B cell (primary cell): ENCODE data around the gene PAN2. TPM values are rescaled to one million over a fixed set of nuclear protein-coding genes. Genes with fewer than 3 reads are reported as not detected.
A peak's percentile ranks its signal among the peaks of the same experiment; 100 is the strongest.

ENCODE experiments used
- ATAC-seq: fragments of 200-7000 bp; cut with Tn5 transposase; one replicate; pipeline ENCODE4 v1.10.0; 2021; ENCODE audit warnings: low read depth, mild to moderate bottlenecking, moderate number of reproducible peaks, moderate library complexity
- CTCF ChIA-PET: fragments of 350-600 bp; sonication (Branson Sonifier 250); formaldehyde crosslinking; loops from one replicate; lab custom pipeline; 2021; ENCODE audit warnings: antibody characterized with exemption, inconsistent platforms; lab: Charles Lee
- POLR2A ChIA-PET: fragments of 350-600 bp; sonication (Branson Sonifier 250); formaldehyde crosslinking; loops from one replicate; lab custom pipeline; 2021; ENCODE audit warnings: antibody characterized with exemption; lab: Charles Lee
- DNase-seq: peaks from one replicate; pipeline ENCODE4 v3.0.0; 2013
- H2AFZ ChIP-seq: 2 replicates; pipeline ENCODE4 v1.6.1; 2012; ENCODE audit warnings: mild to moderate bottlenecking, low read depth, low read length; ENCODE audit not compliant: insufficient read depth, poor library complexity, severe bottlenecking
- H3K27ac ChIP-seq, 2 donors: 1 replicate in 1 of 2; 2 replicates in 1 of 2; pipeline ENCODE4 v1.5.1; 2012 to 2013; ENCODE audit warnings: low read length in 2 of 2, mild to moderate bottlenecking in 2 of 2, moderate library complexity in 1 of 2
- H3K27me3 ChIP-seq, 4 experiments: fragments of 200-600 bp in 1 of 4; sonication (generic) in 1 of 4; replicated peaks in 1 of 4; 1 replicate in 2 of 4; 2 replicates in 2 of 4; pipeline versions ENCODE4 v1.6.1 to v1.7.0; 2013 to 2016; ENCODE audit warnings: low read length in 3 of 4, mild to moderate bottlenecking in 2 of 4, mixed read lengths in 1 of 4, moderate library complexity in 1 of 4; ENCODE audit not compliant: insufficient read depth in 4 of 4, control insufficient read depth in 3 of 4; ENCODE audit errors: control extremely low read depth in 1 of 4
- H3K36me3 ChIP-seq, 2 experiments: replicated peaks in 1 of 2; 1 replicate in 1 of 2; 2 replicates in 1 of 2; pipeline versions ENCODE4 v1.6.1 to v1.7.1; 2013; ENCODE audit warnings: low read length in 1 of 2; ENCODE audit not compliant: insufficient read depth in 2 of 2, control insufficient read depth in 1 of 2; ENCODE audit errors: control extremely low read depth in 1 of 2, extremely low read depth in 1 of 2
- H3K4me1 ChIP-seq, 2 donors: fragments of 200-600 bp in 1 of 2; sonication (generic) in 1 of 2; 1 replicate in 1 of 2; 2 replicates in 1 of 2; pipeline versions ENCODE4 v1.5.1 to v1.6.1; 2013 to 2017; ENCODE audit warnings: low read length in 2 of 2; ENCODE audit not compliant: control insufficient read depth in 2 of 2, insufficient read depth in 2 of 2
- H3K4me2 ChIP-seq: replicated peaks from 2 replicates; pipeline ENCODE3; 2012; ENCODE audit warnings: mild to moderate bottlenecking, low read depth, low read length; ENCODE audit not compliant: poor library complexity, severe bottlenecking
- H3K4me3 ChIP-seq, 5 experiments: fragments of 200-600 bp in 1 of 5; sonication (generic) in 1 of 5; 1 replicate in 3 of 5; 2 replicates in 2 of 5; pipeline versions ENCODE4 v1.5.1 to v1.7.0; 2011 to 2016; ENCODE audit warnings: low read length in 4 of 5, mild to moderate bottlenecking in 4 of 5, low read depth in 2 of 5, control low read depth in 1 of 5, moderate library complexity in 1 of 5; ENCODE audit not compliant: insufficient read depth in 1 of 5; ENCODE audit errors: control extremely low read depth in 1 of 5, extremely low read depth in 1 of 5
- H3K79me2 ChIP-seq: fragments of 200-600 bp; sonication (generic); one replicate; pipeline ENCODE4 v1.6.0; 2016; ENCODE audit warnings: low read length; ENCODE audit not compliant: control insufficient read depth, insufficient read depth
- H3K9ac ChIP-seq: fragments of 200-600 bp; sonication (generic); 2 replicates; pipeline ENCODE4 v1.6.1; 2017; ENCODE audit warnings: mild to moderate bottlenecking, low read length, moderate library complexity
- H3K9me3 ChIP-seq, 3 donors: one replicate each; pipeline versions ENCODE4 v1.6.1 to v1.7.1; 2013; ENCODE audit warnings: low read length in 2 of 3; ENCODE audit not compliant: control insufficient read depth in 2 of 3, insufficient read depth in 1 of 3; ENCODE audit errors: control extremely low read depth in 1 of 3
- H4K20me1 ChIP-seq: 2 replicates; pipeline ENCODE4 v1.6.0; 2012; ENCODE audit warnings: mild to moderate bottlenecking, low read length; ENCODE audit not compliant: insufficient read depth, control insufficient read depth, poor library complexity, severe bottlenecking
- H3K27ac Mint-ChIP-seq: one replicate; pipeline ENCODE4 v1.8.0; 2021; ENCODE audit warnings: mixed read lengths
- H3K27me3 Mint-ChIP-seq: one replicate; pipeline ENCODE4 v1.8.0; 2021; ENCODE audit warnings: mixed read lengths
- H3K4me1 Mint-ChIP-seq: one replicate; pipeline ENCODE4 v1.8.0; 2021; ENCODE audit warnings: mixed read lengths
- H3K4me3 Mint-ChIP-seq: one replicate; pipeline ENCODE4 v1.8.0; 2021; ENCODE audit warnings: mixed read lengths
- H3K9me3 Mint-ChIP-seq: one replicate; pipeline ENCODE4 v1.8.0; 2022; ENCODE audit warnings: mixed read lengths; ENCODE audit not compliant: insufficient read depth
- EZH2 ChIP-seq: IDR thresholded peaks from 2 replicates; pipeline ENCODE4 v1.6.1; 2012; ENCODE audit warnings: borderline replicate concordance, low read depth, mild to moderate bottlenecking, moderate library complexity, low read length; ENCODE audit not compliant: insufficient read depth, poor library complexity, severe bottlenecking
- WGBS: methylation state at CpG from one replicate; pipeline ENCODE4 v1.1.5; 2013; ENCODE audit warnings: missing lambda C conversion rate; ENCODE audit not compliant: insufficient coverage; 5-methylcytosine and 5-hydroxymethylcytosine counted together
- intact Hi-C: fragments of 100-400 bp; cut with micrococcal nuclease; formaldehyde crosslinking; loops from one replicate; pipeline ENCODE4 v1.10.0; 2022
- polyA plus RNA-seq: library from polyadenylated mRNA; depleted of rRNA; stranded (reverse); fragments of >200 nt; gene quantifications from 2 replicates; pipeline ENCODE4 v1.2.3, GENCODE V29; 2012
- total RNA-seq, 2 donors: library from RNA; stranded (reverse); fragments of 120-200 nt in 1 of 2; gene quantifications; 1 replicate in 1 of 2; 2 replicates in 1 of 2; pipeline versions ENCODE4 v1.2.3 to v1.2.4, GENCODE V29; 2013 to 2022
- TF ChIP-seq, protein P1 (sequence below): fragments of 200-600 bp; IDR thresholded peaks from one replicate; pipeline ENCODE4 v1.8.0; 2022; ENCODE audit warnings: antibody characterized with exemption, mild to moderate bottlenecking

Gene PAN2
- total and polyA plus RNA-seq, 2 donors (not counting 1 experiment from before 2014, with no cell fraction given) = 211 to 230 TPM

DNA sequence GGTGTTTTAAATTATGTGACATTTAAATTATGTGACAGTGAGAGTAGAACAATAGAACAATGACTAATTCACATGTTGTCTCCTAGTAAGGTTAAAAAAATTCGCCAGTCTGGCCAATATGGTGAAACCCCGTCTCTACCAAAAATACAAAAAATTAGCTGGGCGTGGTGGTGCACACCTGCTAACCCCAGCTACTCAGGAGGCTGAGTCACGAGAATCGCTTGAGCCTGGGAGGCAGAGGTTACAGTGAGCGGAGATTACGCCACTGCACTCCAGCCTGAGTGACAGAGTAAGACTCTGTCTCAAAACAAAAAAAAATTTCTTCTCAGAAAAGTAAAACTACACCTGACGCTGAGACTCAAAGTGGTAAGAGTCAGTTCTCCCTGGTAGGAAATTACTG lies 36.4 kb downstream of the PAN2 start:
- Mint-ChIP-seq H3K27me3 (no peaks in the 10 kb centered on the region), H3K27ac (peak overlapping the region; percentile 71), H3K4me1 (peaks cover 63% of the 10 kb centered on the region), H3K9me3 (no peaks in the 10 kb centered on the region), H3K4me3 (peak overlapping the region; percentile 49)
- no peak for ATAC-seq
- Histone ChIP-seq H3K4me1 (peaks cover 45 to 53% of the 10 kb centered on the region in 2 donors), H3K27ac (peak overlapping the region in 1 of 2 donors; percentile 55), H3K27me3 (no peaks in the 10 kb centered on the region), H3K36me3 (peaks cover 0 to 7% of the 10 kb centered on the region in 2 experiments), H3K79me2 (peaks cover 88% of the 10 kb centered on the region), H4K20me1 (peaks cover 39% of the 10 kb centered on the region), H2AFZ (no peak overlapping the region), H3K9ac (no peak overlapping the region), H3K9me3 (no peaks in the 10 kb centered on the region), H3K4me3 (no peak overlapping the region), H3K4me2 (peak overlapping the region; percentile 31)
- intact Hi-C loops = no loop called here
- 93% methylated on average over 6 of the region's 8 CpGs for WGBS
- TF ChIP-seq, protein P1, sequence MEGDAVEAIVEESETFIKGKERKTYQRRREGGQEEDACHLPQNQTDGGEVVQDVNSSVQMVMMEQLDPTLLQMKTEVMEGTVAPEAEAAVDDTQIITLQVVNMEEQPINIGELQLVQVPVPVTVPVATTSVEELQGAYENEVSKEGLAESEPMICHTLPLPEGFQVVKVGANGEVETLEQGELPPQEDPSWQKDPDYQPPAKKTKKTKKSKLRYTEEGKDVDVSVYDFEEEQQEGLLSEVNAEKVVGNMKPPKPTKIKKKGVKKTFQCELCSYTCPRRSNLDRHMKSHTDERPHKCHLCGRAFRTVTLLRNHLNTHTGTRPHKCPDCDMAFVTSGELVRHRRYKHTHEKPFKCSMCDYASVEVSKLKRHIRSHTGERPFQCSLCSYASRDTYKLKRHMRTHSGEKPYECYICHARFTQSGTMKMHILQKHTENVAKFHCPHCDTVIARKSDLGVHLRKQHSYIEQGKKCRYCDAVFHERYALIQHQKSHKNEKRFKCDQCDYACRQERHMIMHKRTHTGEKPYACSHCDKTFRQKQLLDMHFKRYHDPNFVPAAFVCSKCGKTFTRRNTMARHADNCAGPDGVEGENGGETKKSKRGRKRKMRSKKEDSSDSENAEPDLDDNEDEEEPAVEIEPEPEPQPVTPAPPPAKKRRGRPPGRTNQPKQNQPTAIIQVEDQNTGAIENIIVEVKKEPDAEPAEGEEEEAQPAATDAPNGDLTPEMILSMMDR = no peak
- no peak for TF ChIP-seq EZH2
- ChIA-PET POLR2A (no interaction called here), CTCF (interaction anchor here (1.0 to 2.2 kb wide), 5 partner anchors 11 to 178 kb away, joined by 3 to 8 read pairs (median 5); partner anchors contain the start of genes PAN2 and SMARCC2)
- DNase-seq = no peak

DNA sequence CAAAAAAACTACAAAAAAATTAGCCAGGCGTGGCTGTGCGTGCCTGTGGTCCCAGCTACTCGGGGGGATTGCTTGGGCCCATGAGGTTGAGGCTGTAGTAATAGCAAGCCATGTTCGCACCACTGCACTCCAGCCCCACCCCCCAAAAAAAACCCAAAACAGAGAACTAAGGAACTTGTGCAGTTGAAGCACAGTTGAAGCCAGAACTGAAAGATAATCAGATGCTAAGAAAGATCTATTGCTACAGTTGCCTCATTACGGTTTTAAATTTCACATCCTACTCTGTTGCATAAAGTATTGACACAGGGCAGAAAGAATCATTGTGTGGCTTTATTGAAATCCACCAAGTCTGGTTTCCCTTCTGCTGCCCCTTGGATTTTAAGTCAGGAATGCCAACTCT lies 37.5 kb downstream of the PAN2 start:
- ChIA-PET CTCF (interaction anchor here (1.8 kb wide), 1 partner anchor 177 kb away, joined by 6 read pairs; no protein-coding TSS in a partner anchor), POLR2A (interaction anchor here (0.7 kb wide), 1 partner anchor 566 kb away, joined by 11 read pairs; no protein-coding TSS in a partner anchor)
- H3K9me3 Mint-ChIP-seq = no peaks in the 10 kb centered on the region
- H3K4me3 Mint-ChIP-seq = peak overlapping the region; percentile 3
- Histone ChIP-seq H4K20me1 (peaks cover 50% of the 10 kb centered on the region), H3K4me1 (peaks cover 40 to 47% of the 10 kb centered on the region in 2 donors), H3K9ac (peak overlapping the region; percentile 14), H3K27me3 (no peaks in the 10 kb centered on the region), H3K79me2 (peaks cover 90% of the 10 kb centered on the region), H2AFZ (no peak overlapping the region), H3K9me3 (no peaks in the 10 kb centered on the region), H3K4me3 (no peak overlapping the region), H3K4me2 (peak overlapping the region; percentile 31), H3K27ac (peak overlapping the region; percentile 8 to 55), H3K36me3 (peaks cover 0 to 14% of the 10 kb centered on the region in 2 experiments)
- no peaks in the 10 kb centered on the region for H3K27me3 Mint-ChIP-seq
- peak; percentile 31 for DNase-seq
- ATAC-seq = no peak
- TF ChIP-seq, protein P1 = no peak
- TF ChIP-seq EZH2 = no peak
- intact Hi-C loops = no loop called here
- peak overlapping the region; percentile 44 for H3K27ac Mint-ChIP-seq
- H3K4me1 Mint-ChIP-seq = peaks cover 54% of the 10 kb centered on the region
- WGBS = 11% methylated on average over 3 of the region's 5 CpGs
